RWPE1 (cell line): Measurements from ENCODE around the gene TXNDC11.

Experiments used
- CTCF ChIA-PET: fragments of 350-600 bp; sonication (Branson Sonifier 250); formaldehyde crosslinking; extraction: SDS; loops from one replicate; lab custom pipeline; 2021; lab: Yijun Ruan, JAX
- POLR2A ChIA-PET: fragments of 400-600 bp; formaldehyde crosslinking; extraction: SDS; loops from one replicate; lab custom pipeline; 2020; ENCODE audit warnings: antibody characterized with exemption; ENCODE audit not compliant: low non-redundant PET; lab: Yijun Ruan, JAX
- DNase-seq: peaks from one replicate; pipeline ENCODE4 v3.0.0; 2012; ENCODE audit warnings: low spot score
- H3K27ac ChIP-seq: fragments of 450-650 bp; 2 replicates; pipeline ENCODE4 v1.5.1; 2017
- TF ChIP-seq, protein P1 (sequence below): fragments of 450-650 bp; conservative IDR thresholded peaks from 2 replicates; pipeline ENCODE4 v1.5.1; 2017; ENCODE audit warnings: low read depth, mild to moderate bottlenecking

The TXNDC11 gene

GRCh38 chr16:11667221-11667823 lies 75.3 kb downstream of the TXNDC11 start:
- ChIA-PET CTCF (interaction anchor here (0.6 to 0.7 kb wide), 2 partner anchors 554 to 623 kb away, joined by 3 read pairs; no protein-coding TSS in a partner anchor), POLR2A (no interaction called here)
- H3K27ac ChIP-seq = peak overlapping the region; percentile 82
- TF ChIP-seq, protein P1, sequence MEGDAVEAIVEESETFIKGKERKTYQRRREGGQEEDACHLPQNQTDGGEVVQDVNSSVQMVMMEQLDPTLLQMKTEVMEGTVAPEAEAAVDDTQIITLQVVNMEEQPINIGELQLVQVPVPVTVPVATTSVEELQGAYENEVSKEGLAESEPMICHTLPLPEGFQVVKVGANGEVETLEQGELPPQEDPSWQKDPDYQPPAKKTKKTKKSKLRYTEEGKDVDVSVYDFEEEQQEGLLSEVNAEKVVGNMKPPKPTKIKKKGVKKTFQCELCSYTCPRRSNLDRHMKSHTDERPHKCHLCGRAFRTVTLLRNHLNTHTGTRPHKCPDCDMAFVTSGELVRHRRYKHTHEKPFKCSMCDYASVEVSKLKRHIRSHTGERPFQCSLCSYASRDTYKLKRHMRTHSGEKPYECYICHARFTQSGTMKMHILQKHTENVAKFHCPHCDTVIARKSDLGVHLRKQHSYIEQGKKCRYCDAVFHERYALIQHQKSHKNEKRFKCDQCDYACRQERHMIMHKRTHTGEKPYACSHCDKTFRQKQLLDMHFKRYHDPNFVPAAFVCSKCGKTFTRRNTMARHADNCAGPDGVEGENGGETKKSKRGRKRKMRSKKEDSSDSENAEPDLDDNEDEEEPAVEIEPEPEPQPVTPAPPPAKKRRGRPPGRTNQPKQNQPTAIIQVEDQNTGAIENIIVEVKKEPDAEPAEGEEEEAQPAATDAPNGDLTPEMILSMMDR = no peak
- no peak for DNase-seq

DNA sequence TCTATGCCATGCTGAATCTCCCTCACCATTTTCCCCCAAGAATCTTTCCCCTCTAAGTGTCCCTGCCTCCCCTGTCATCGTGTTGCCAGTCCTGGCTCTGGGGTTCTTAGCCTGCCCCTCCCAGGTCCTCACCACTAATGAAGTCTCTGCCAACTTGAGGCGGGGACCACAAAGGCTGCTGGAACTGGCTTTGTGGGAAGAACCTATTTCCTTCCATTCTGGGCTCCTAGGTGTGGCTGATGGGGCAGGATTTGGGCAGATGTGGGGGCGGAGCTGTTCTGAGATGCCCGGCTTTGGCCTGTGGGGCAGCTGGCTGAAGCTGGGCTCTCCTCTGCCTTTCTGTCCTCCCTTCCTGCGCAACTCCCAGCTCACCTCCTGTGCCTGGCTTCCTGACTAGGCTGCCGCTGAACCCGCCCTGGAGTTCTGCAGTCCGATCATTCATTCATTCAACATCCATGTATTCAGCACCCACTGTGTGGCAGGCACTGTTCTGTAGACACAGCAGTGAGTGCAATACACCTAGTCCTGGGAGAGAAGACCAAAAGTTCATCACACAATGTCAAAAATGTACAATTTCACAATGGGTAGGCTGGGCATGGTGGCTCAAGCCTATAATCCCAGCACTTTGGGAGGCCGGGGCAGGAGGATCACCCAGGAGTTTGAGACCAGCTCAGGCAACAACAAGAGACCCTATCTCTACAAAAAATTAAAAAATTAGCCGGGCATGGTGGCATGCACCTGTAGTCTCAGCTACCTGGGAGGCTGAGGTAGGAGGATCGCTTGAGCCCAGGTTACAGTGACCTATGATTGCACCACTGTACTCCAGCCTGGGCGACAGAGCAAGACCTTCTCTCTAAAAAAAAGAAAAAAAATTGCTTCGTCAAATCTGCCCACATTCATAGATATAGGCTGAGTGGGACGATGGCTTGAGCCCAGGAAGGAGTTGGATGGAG lies 76.3 kb downstream of the TXNDC11 start:
- ChIA-PET POLR2A (no interaction called here), CTCF (interaction anchor here (0.6 kb wide), 1 partner anchor 622 kb away, joined by 3 read pairs; no protein-coding TSS in a partner anchor)
- peak overlapping the region; percentile 82 for H3K27ac ChIP-seq
- TF ChIP-seq, protein P1 = no peak
- DNase-seq = no peak

- ChIA-PET CTCF (no interaction called here), POLR2A (no interaction called here)
- peak overlapping the region; percentile 82 for H3K27ac ChIP-seq
- TF ChIP-seq, protein P1 = no peak
- no peak for DNase-seq
These were observed 77.6 kb downstream of the TXNDC11 start for GRCh38 chr16:11665071-11665491.

- ChIA-PET CTCF (interaction anchor here (0.5 kb wide), 1 partner anchor 21 kb away, joined by 5 read pairs; no protein-coding TSS in a partner anchor), POLR2A (no interaction called here)
- TF ChIP-seq, protein P1 = no peak
- peak overlapping the region; percentile 8; the same call in 1 of the 2 replicates for H3K27ac ChIP-seq
- no peak for DNase-seq
These were observed 80.1 kb downstream of the TXNDC11 start for GRCh38 chr16:11662582-11662981.

DNA sequence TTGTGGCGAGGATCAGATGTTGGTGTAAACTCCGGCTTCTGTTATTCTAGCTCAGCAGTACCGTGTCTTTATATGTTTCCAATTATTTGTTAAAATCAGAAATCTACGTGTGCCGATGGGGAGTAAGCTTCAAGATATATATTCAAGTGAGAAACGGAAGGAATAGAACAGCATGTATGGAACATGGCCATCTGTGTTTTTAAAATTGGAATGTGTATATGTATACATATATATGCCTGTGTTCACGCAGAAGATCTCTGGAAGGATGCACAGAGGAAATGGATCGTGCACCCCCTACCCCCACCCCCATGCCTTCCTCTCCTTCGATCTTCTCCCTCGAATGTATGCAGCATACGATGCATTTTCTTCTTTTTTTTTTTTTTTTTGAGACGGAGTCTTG lies 82.1 kb downstream of the TXNDC11 start:
- no peak for DNase-seq
- ChIA-PET POLR2A (no interaction called here), CTCF (interaction anchor here (0.6 kb wide), 1 partner anchor 54 kb away, joined by 3 read pairs; no protein-coding TSS in a partner anchor)
- TF ChIP-seq, protein P1 = no peak
- H3K27ac ChIP-seq = peak overlapping the region; percentile 99
